K562 treated with DMSO at 1 percent for 48 hours (cell line): ENCODE measurements around the gene EVC2. TPM values are rescaled to one million over a fixed set of nuclear protein-coding genes. Genes with fewer than 3 reads are reported as not detected.

Experiments used
- total RNA-seq: library from RNA; unstranded; fragments of 300-600 nt; gene quantifications from 2 replicates; pipeline ENCODE4 v1.2.3, GENCODE V29; 2022; ENCODE audit warnings: low replicate concordance; ENCODE audit errors: extremely low read depth

Gene EVC2
- total RNA-seq: not detected in 2 replicates

GRCh38 chr4:5708449-5709206, at the start of gene EVC2:
EVC2 (minus strand) TSS chr4:5708559; CDS start chr4:5708513, 46 bp downstream.

GRCh38 chr4:5710961-5711478, 2.7 kb upstream of the EVC2 start, which contains the start of gene EVC:
EVC (plus strand) TSS chr4:5711201; CDS start chr4:5711381, 180 bp downstream.

Other genes starting within 250 kb of the EVC2 start
- not detected in 2 replicates for gene EVC, start 2.6 kb upstream of the EVC2 start, total RNA-seq
- gene CRMP1, start 184.5 kb upstream of the EVC2 start, total RNA-seq: not detected in 2 replicates